GM19468 (cell line): ENCODE results near the gene IPO5.

Experiments
- ATAC-seq: cut with Tn5 transposase; IDR thresholded peaks from one replicate; pipeline ENCODE4 v1.9.1; 2021; ENCODE audit warnings: mild to moderate bottlenecking, moderate library complexity, moderate number of reproducible peaks; ENCODE audit not compliant: unreplicated experiment; ENCODE audit errors: extremely low read depth

Gene IPO5

GRCh38 chr13:98050041-98050466, 96.6 kb downstream of the IPO5 start:
- ATAC-seq: no peak

GRCh38 chr13:98052412-98052811, 98.9 kb downstream of the IPO5 start:
- no peak for ATAC-seq

GRCh38 chr13:98054301-98054700, 100.8 kb downstream of the IPO5 start:
- no peak for ATAC-seq

GRCh38 chr13:98055623-98056022, 102.1 kb downstream of the IPO5 start:
- no peak for ATAC-seq

- no peak for ATAC-seq
Observed at GRCh38 chr13:98056839-98057410, 103.5 kb downstream of the IPO5 start.

GRCh38 chr13:98059276-98059675, 105.8 kb downstream of the IPO5 start:
- no peak for ATAC-seq

GRCh38 chr13:98060282-98060681, 106.8 kb downstream of the IPO5 start:
- ATAC-seq: no peak

- no peak for ATAC-seq
Observed at GRCh38 chr13:98065468-98065867, 112.0 kb downstream of the IPO5 start.

GRCh38 chr13:98066636-98067035, 113.2 kb downstream of the IPO5 start:
- ATAC-seq: no peak

GRCh38 chr13:98068521-98068920, 115.0 kb downstream of the IPO5 start:
- ATAC-seq: no peak

- no peak for ATAC-seq
Observed at GRCh38 chr13:98069985-98070384, 116.5 kb downstream of the IPO5 start.

GRCh38 chr13:98071316-98071715, 117.8 kb downstream of the IPO5 start:
- ATAC-seq: no peak

- ATAC-seq: no peak
Observed at GRCh38 chr13:98072476-98072875, 119.0 kb downstream of the IPO5 start.
